HepG2 (cell line): ENCODE data around the gene GRIK3. TPM values are rescaled to one million over a fixed set of nuclear protein-coding genes. Genes with fewer than 3 reads are reported as not detected.
A peak's percentile ranks its signal among the peaks of the same experiment; 100 is the strongest.

Experiments
- ATAC-seq: fragments of 200-7000 bp; cut with Tn5 transposase; 3 replicates; pipeline ENCODE4 v1.9.1; 2020; ENCODE audit warnings: mild to moderate bottlenecking, moderate library complexity
- BruUV-seq: library from RNA; stranded (reverse); fragments of 400-500 nt; replicated peaks from 2 replicates; lab custom pipeline; 2021; lab: Mats Ljungman, UMichigan
- CTCF ChIA-PET: fragments of 300-600 bp; formaldehyde crosslinking; extraction: SDS; loops from one replicate; lab custom pipeline; 2021; ENCODE audit warnings: low total read pairs, inconsistent platforms, low intra/inter-chr PET ratio; lab: Yijun Ruan, JAX
- POLR2A ChIA-PET: fragments of 350-600 bp; sonication (Branson Sonifier 250); formaldehyde crosslinking; loops from one replicate; lab custom pipeline; 2020; ENCODE audit warnings: antibody characterized with exemption, inconsistent platforms; lab: Yijun Ruan, JAX
- DNase-seq: peaks from one replicate; pipeline ENCODE4 v3.0.0-alpha.2; 2015; ENCODE audit warnings: low spot score
- FAIRE-seq: peaks from 3 replicates; lab custom pipeline; 2011; peaks lifted over from hg19 to GRCh38; lab: Jason Lieb, UNC
- H2AFZ ChIP-seq: one replicate; pipeline ENCODE4 v1.6.1; 2011; ENCODE audit warnings: low read length, inconsistent platforms
- H3K27ac ChIP-seq: fragments of 300-600 bp; 3 replicates; pipeline ENCODE4 v1.8.0; 2011; ENCODE audit warnings: mixed run types, mild to moderate bottlenecking, mixed read lengths, low read length, inconsistent platforms; ENCODE audit not compliant: insufficient read depth; ENCODE audit errors: extremely low read length
- H3K27me3 ChIP-seq, 2 experiments: fragments of 200-600 bp in 1 of 2; 2 replicates in 1 of 2; 3 replicates in 1 of 2; pipeline versions ENCODE4 v1.6.0 to v1.8.0; 2011; ENCODE audit warnings: low read length in 2 of 2, mild to moderate bottlenecking in 2 of 2, moderate library complexity in 2 of 2, inconsistent platforms in 1 of 2; ENCODE audit not compliant: insufficient read depth in 2 of 2, control insufficient read depth in 1 of 2
- H3K36me3 ChIP-seq, 2 experiments: fragments of 200-600 bp in 1 of 2; replicated peaks in 1 of 2; 2 replicates in 1 of 2; 3 replicates in 1 of 2; pipeline versions ENCODE4 v1.5.1 to v1.8.0; 2011; ENCODE audit warnings: low read length in 2 of 2, inconsistent platforms in 1 of 2; ENCODE audit not compliant: insufficient read depth in 2 of 2, control insufficient read depth in 1 of 2
- H3K4me1 ChIP-seq: 2 replicates; pipeline ENCODE4 v1.5.1; 2012; ENCODE audit warnings: low read length, inconsistent platforms; ENCODE audit not compliant: insufficient read depth
- H3K4me2 ChIP-seq: 2 replicates; pipeline ENCODE4 v1.6.0; 2011; ENCODE audit warnings: low read depth, low read length, inconsistent platforms
- H3K4me3 ChIP-seq, 3 experiments: fragments of 200-600 bp in 1 of 3; sonication (generic), shearing (Covaris generic) in 1 of 3; replicated peaks in 1 of 3; 2 replicates each; pipeline ENCODE4 v1.5.1; 2011 to 2016; ENCODE audit warnings: low read length in 3 of 3, inconsistent platforms in 2 of 3, low read depth in 2 of 3, mild to moderate bottlenecking in 2 of 3, control low read depth in 1 of 3, mixed read lengths in 1 of 3; ENCODE audit not compliant: insufficient read depth in 1 of 3
- H3K79me2 ChIP-seq: one replicate; pipeline ENCODE4 v1.6.1; 2011; ENCODE audit warnings: low read length, inconsistent platforms; ENCODE audit not compliant: insufficient read depth
- H3K9ac ChIP-seq: 2 replicates; pipeline ENCODE4 v1.6.0; 2011; ENCODE audit warnings: mild to moderate bottlenecking, low read depth, low read length, inconsistent platforms; ENCODE audit not compliant: insufficient read depth
- H3K9me3 ChIP-seq: 2 replicates; pipeline ENCODE4 v1.5.1; 2012; ENCODE audit warnings: mild to moderate bottlenecking, low read length
- H4K20me1 ChIP-seq: 2 replicates; pipeline ENCODE4 v1.6.0; 2011; ENCODE audit warnings: inconsistent platforms, mild to moderate bottlenecking, low read length, moderate library complexity; ENCODE audit not compliant: insufficient read depth
- ATF7 ChIP-seq, 2 experiments: fragments of 450-650 bp in 1 of 2; sonication (generic) in 1 of 2; formaldehyde crosslinking in 1 of 2; IDR thresholded peaks; 2 replicates each; pipeline versions ENCODE4 v1.4.0 to v1.6.1; 2016 to 2020; ENCODE audit warnings: antibody characterized with exemption in 1 of 2, mild to moderate bottlenecking in 1 of 2, missing genetic modification reagents in 1 of 2
- CREB1 ChIP-seq, 2 experiments: fragments of 450-650 bp in 1 of 2; IDR thresholded peaks; 2 replicates each; pipeline ENCODE4 v1.6.1; 2016 to 2017; ENCODE audit warnings: control low read depth in 1 of 2, mild to moderate bottlenecking in 1 of 2, missing compliant biosample characterization in 1 of 2, missing genetic modification characterization in 1 of 2
- HINFP ChIP-seq: sonication (generic); formaldehyde crosslinking; IDR thresholded peaks from 2 replicates; pipeline ENCODE4 v1.4.0; 2020; ENCODE audit warnings: low read depth, mild to moderate bottlenecking, missing genetic modification reagents
- KAT8 ChIP-seq: IDR thresholded peaks from 2 replicates; pipeline ENCODE4 v1.6.1; 2016; ENCODE audit warnings: missing genetic modification reagents, missing compliant biosample characterization
- MBNL3 ChIP-seq: fragments of 250-450 bp; sonication (Bioruptor Pico); conservative IDR thresholded peaks from 2 replicates; pipeline ENCODE4 v1.8.0; 2022; ENCODE audit warnings: mild to moderate bottlenecking, inconsistent platforms
- MLX ChIP-seq: IDR thresholded peaks from 2 replicates; pipeline ENCODE4 v1.6.1; 2016
- MXD4 ChIP-seq: IDR thresholded peaks from 2 replicates; pipeline ENCODE4 v1.6.1; 2016; ENCODE audit warnings: mild to moderate bottlenecking, missing biosample characterization, missing genetic modification reagents
- NFKB2 ChIP-seq: sonication (generic); formaldehyde crosslinking; IDR thresholded peaks from 2 replicates; pipeline ENCODE4 v1.4.0; 2020; ENCODE audit warnings: missing genetic modification reagents, borderline replicate concordance
- PLSCR1 ChIP-seq: sonication (generic); formaldehyde crosslinking; IDR thresholded peaks from 2 replicates; pipeline ENCODE4 v1.5.0; 2020; ENCODE audit warnings: missing genetic modification reagents, mild to moderate bottlenecking, borderline replicate concordance
- TCF12 ChIP-seq, 2 experiments: fragments of 450-650 bp in 1 of 2; sonication (generic) in 1 of 2; formaldehyde crosslinking in 1 of 2; IDR thresholded peaks; 2 replicates each; pipeline versions ENCODE4 v1.6.1 to v1.8.0; 2017 to 2022; ENCODE audit warnings: antibody characterized with exemption in 1 of 2, mild to moderate bottlenecking in 1 of 2, missing genetic modification reagents in 1 of 2, moderate library complexity in 1 of 2
- TGIF2 ChIP-seq: IDR thresholded peaks from 2 replicates; pipeline ENCODE4 v1.6.1; 2016; ENCODE audit warnings: control low read depth, missing compliant biosample characterization
- YEATS2 ChIP-seq: sonication (generic); formaldehyde crosslinking; IDR thresholded peaks from 2 replicates; pipeline ENCODE4 v1.4.0; 2020; ENCODE audit warnings: missing genetic modification reagents, borderline replicate concordance
- ZNF672 ChIP-seq: sonication (generic); formaldehyde crosslinking; IDR thresholded peaks from 2 replicates; pipeline ENCODE4 v1.8.1; 2022; ENCODE audit warnings: missing genetic modification reagents
- WGBS: methylation state at CpG from one replicate; pipeline ENCODE4 v1.1.6; 2017; ENCODE audit warnings: low lambda C conversion rate; 5-methylcytosine and 5-hydroxymethylcytosine counted together
- in situ Hi-C: cut with HindIII; loops from 2 replicates; pipeline ENCODE4 v1.10.0; 2017; ENCODE audit warnings: low pct_unique_long_range_greater_than_20kb; ENCODE audit not compliant: extremely low pct_ligation_motif_present
- intact Hi-C: fragments of 100-400 bp; cut with micrococcal nuclease; formaldehyde crosslinking; loops from one replicate; pipeline ENCODE4 v1.10.0; 2022; ENCODE audit not compliant: unreplicated experiment
- polyA plus RNA-seq, 8 experiments: library from polyadenylated mRNA; depleted of rRNA in 3 of 8; stranded (reverse) in 7 of 8; unstranded in 1 of 8; fragments of >200 nt; fragmentation: Illumina TruSeq in 4 of 8; extraction: Trizol in 4 of 8; gene quantifications; 2 replicates each; pipeline versions ENCODE4 v1.2.1 to v1.2.3, GENCODE V29; 2011 to 2016; ENCODE audit warnings: low read depth in 4 of 8, missing spikeins in 1 of 8, mixed read lengths in 1 of 8; ENCODE audit not compliant: insufficient read depth in 1 of 8
- total RNA-seq, 5 experiments: library from RNA; depleted of rRNA; stranded (reverse); fragments of >200 nt; fragmentation: Illumina TruSeq; extraction: Trizol; gene quantifications; 2 replicates each; pipeline ENCODE4 v1.2.3, GENCODE V29; 2016; ENCODE audit warnings: low read depth in 1 of 5

Gene GRIK3
- total and polyA plus RNA-seq, 2 of the 13 experiments (the other 11 are each of a cell fraction or from before 2014, with no cell fraction given), result not detected

- TF ChIP-seq TCF12 (IDR thresholded peaks at IDR 0.05) (no peak), TCF12 (CRISPR knock-in tag; IDR thresholded peaks at IDR 0.05) (no peak), KAT8 (CRISPR knock-in tag) (no peak), PLSCR1 (no peak), ZNF672 (CRISPR knock-in tag) (no peak), MLX (CRISPR knock-in tag) (no peak)
These were observed 49.6 kb downstream of the GRIK3 start (continued) for GRCh38 chr1:36984675-36985074.

GRCh38 chr1:36984026-36984425 is 50.3 kb downstream of the GRIK3 start:
- H3K36me3 ChIP-seq, result no peaks in the 10 kb centered on the region
- WGBS, result 0% methylated on average over 3 of the region's 6 CpGs
- no peaks in the 10 kb centered on the region for H3K79me2 ChIP-seq
- no peak for DNase-seq
- intact Hi-C loops, result no loop called here
- POLR2A ChIA-PET, result no interaction called here
- H3K27ac ChIP-seq, result no peak overlapping the region
- no peak overlapping the region for H2AFZ ChIP-seq
- BruUV-seq, result no TSS peak
- no peak overlapping the region for H3K9ac ChIP-seq
- CTCF ChIA-PET, result no interaction called here
- no peak for TF ChIP-seq HINFP
- TF ChIP-seq ATF7 (IDR thresholded peaks at IDR 0.05), result peak; percentile 60
- no peak for TF ChIP-seq ATF7 (CRISPR knock-in tag; IDR thresholded peaks at IDR 0.05)
- no peak for TF ChIP-seq MBNL3
- no peak for TF ChIP-seq YEATS2
- TF ChIP-seq MXD4 (CRISPR knock-in tag), result no peak
- 0 out of 2 replicates have a peak, but pooled peaks have one; percentile 42 for TF ChIP-seq CREB1 (IDR thresholded peaks at IDR 0.05)
- TF ChIP-seq CREB1 (CRISPR knock-in tag; IDR thresholded peaks at IDR 0.05), result no peak
- no peak for TF ChIP-seq TGIF2 (CRISPR knock-in tag)
- TF ChIP-seq NFKB2 (CRISPR knock-in tag), result no peak
- H4K20me1 ChIP-seq, result 0 out of 2 replicates have a peak, but pooled peaks cover under 1% of the 10 kb centered on the region
- no peaks in the 10 kb centered on the region for H3K4me1 ChIP-seq
- no peak for FAIRE-seq
- H3K4me3 ChIP-seq, result no peak overlapping the region
- no peak overlapping the region for H3K4me2 ChIP-seq
- no peak for ATAC-seq
- in situ Hi-C loops, result no loop called here
- no peaks in the 10 kb centered on the region for H3K9me3 ChIP-seq
- H3K27me3 ChIP-seq, result peaks cover 2 to 14% of the 10 kb centered on the region in 2 experiments; a peak in 3 of 5 replicates
